Measurements from ENCODE around the gene IFI30.

Gene IFI30

GRCh38 chr19:18173572-18174288 is at the start of gene IFI30:
Gene IFI30, plus strand, starts transcription at chr19:18173813. Its CDS starts 29 bp downstream, at chr19:18173842.
- Histone ChIP-seq H4K20me1 (ENCODE audit: insufficient read depth) (no peaks in the 10 kb centered on the region), H3K79me2 (ENCODE audit: insufficient read depth, low read depth) (no peaks in the 10 kb centered on the region), H2AFZ (ENCODE audit: low read depth) (peak within 1 kb of the TSS; percentile 64), H3K4me1 (ENCODE audit: low read depth, poor library complexity, severe bottlenecking) (peaks cover 11% of the 10 kb centered on the region), H3K27me3 (ENCODE audit: insufficient read depth, low read depth) (no peaks in the 10 kb centered on the region), H3K9ac (peak within 1 kb of the TSS; percentile 58; the same call in 1 of the 2 replicates), H3K27ac (peak within 1 kb of the TSS; percentile 22; the same call in 1 of the 2 replicates), H3K4me3 (IDR thresholded peaks at IDR 0.05; ENCODE audit: insufficient read depth, low read depth, low read length) (no peak within 1 kb of the TSS), H3K36me3 (ENCODE audit: insufficient read depth) (no peaks in the 10 kb centered on the region), H3K4me2 (peak within 1 kb of the TSS; percentile 89)
- no peak for TF ChIP-seq CTCF (conservative IDR thresholded peaks at IDR 0.05; ENCODE audit: low read depth, low read length)

- no peak overlapping the region for H3K4me3 ChIP-seq (IDR thresholded peaks at IDR 0.05; ENCODE audit: insufficient read depth, low read depth, low read length)
- H4K20me1 ChIP-seq (ENCODE audit: insufficient read depth): no peaks in the 10 kb centered on the region
- H3K27ac ChIP-seq: no peak overlapping the region
- H3K4me2 ChIP-seq: no peak overlapping the region
- H3K4me1 ChIP-seq (ENCODE audit: low read depth, poor library complexity, severe bottlenecking): peaks cover 32% of the 10 kb centered on the region
- H3K9ac ChIP-seq: no peak overlapping the region
- no peaks in the 10 kb centered on the region for H3K79me2 ChIP-seq (ENCODE audit: insufficient read depth, low read depth)
- no peak for TF ChIP-seq CTCF (conservative IDR thresholded peaks at IDR 0.05; ENCODE audit: low read depth, low read length)
- H3K27me3 ChIP-seq (ENCODE audit: insufficient read depth, low read depth): no peaks in the 10 kb centered on the region
- H3K36me3 ChIP-seq (ENCODE audit: insufficient read depth): no peaks in the 10 kb centered on the region
- no peak overlapping the region for H2AFZ ChIP-seq (ENCODE audit: low read depth)
Observed at GRCh38 chr19:18123819-18124218, 49.8 kb upstream of the IFI30 start.

GRCh38 chr19:18126097-18126496 is 47.5 kb upstream of the IFI30 start:
- no peak overlapping the region for H2AFZ ChIP-seq (ENCODE audit: low read depth)
- no peak overlapping the region for H3K27ac ChIP-seq
- peaks cover 15% of the 10 kb centered on the region for H3K4me1 ChIP-seq (ENCODE audit: low read depth, poor library complexity, severe bottlenecking)
- H3K4me2 ChIP-seq: no peak overlapping the region
- H3K79me2 ChIP-seq (ENCODE audit: insufficient read depth, low read depth): no peaks in the 10 kb centered on the region
- TF ChIP-seq CTCF (conservative IDR thresholded peaks at IDR 0.05; ENCODE audit: low read depth, low read length): no peak
- no peak overlapping the region for H3K4me3 ChIP-seq (IDR thresholded peaks at IDR 0.05; ENCODE audit: insufficient read depth, low read depth, low read length)
- no peaks in the 10 kb centered on the region for H4K20me1 ChIP-seq (ENCODE audit: insufficient read depth)
- H3K36me3 ChIP-seq (ENCODE audit: insufficient read depth): no peaks in the 10 kb centered on the region
- no peaks in the 10 kb centered on the region for H3K27me3 ChIP-seq (ENCODE audit: insufficient read depth, low read depth)
- no peak overlapping the region for H3K9ac ChIP-seq

GRCh38 chr19:18128044-18128443 is 45.6 kb upstream of the IFI30 start:
- no peaks in the 10 kb centered on the region for H3K36me3 ChIP-seq (ENCODE audit: insufficient read depth)
- H3K27ac ChIP-seq: no peak overlapping the region; the same call in 1 of the 2 replicates
- no peak for TF ChIP-seq CTCF (conservative IDR thresholded peaks at IDR 0.05; ENCODE audit: low read depth, low read length)
- H2AFZ ChIP-seq (ENCODE audit: low read depth): no peak overlapping the region
- no peaks in the 10 kb centered on the region for H4K20me1 ChIP-seq (ENCODE audit: insufficient read depth)
- H3K4me3 ChIP-seq (IDR thresholded peaks at IDR 0.05; ENCODE audit: insufficient read depth, low read depth, low read length): no peak overlapping the region
- H3K79me2 ChIP-seq (ENCODE audit: insufficient read depth, low read depth): no peaks in the 10 kb centered on the region
- H3K4me2 ChIP-seq: no peak overlapping the region
- H3K27me3 ChIP-seq (ENCODE audit: insufficient read depth, low read depth): no peaks in the 10 kb centered on the region
- no peak overlapping the region for H3K9ac ChIP-seq
- peaks cover 15% of the 10 kb centered on the region for H3K4me1 ChIP-seq (ENCODE audit: low read depth, poor library complexity, severe bottlenecking)
